NB4 (cell line): ENCODE data around the gene OXCT2.

Experiments
- CTCF ChIP-seq: IDR thresholded peaks from one replicate; pipeline ENCODE4 v1.5.1; 2012; ENCODE audit warnings: low read depth, low read length
- MYC ChIP-seq: IDR thresholded peaks from 2 replicates; pipeline ENCODE4 v1.6.1; 2011; ENCODE audit warnings: low read depth, low read length
- POLR2A ChIP-seq: IDR thresholded peaks from 2 replicates; pipeline ENCODE4 v1.6.1; 2011; ENCODE audit warnings: mild to moderate bottlenecking; ENCODE audit not compliant: insufficient read length; ENCODE audit errors: extremely low read depth

DNA sequence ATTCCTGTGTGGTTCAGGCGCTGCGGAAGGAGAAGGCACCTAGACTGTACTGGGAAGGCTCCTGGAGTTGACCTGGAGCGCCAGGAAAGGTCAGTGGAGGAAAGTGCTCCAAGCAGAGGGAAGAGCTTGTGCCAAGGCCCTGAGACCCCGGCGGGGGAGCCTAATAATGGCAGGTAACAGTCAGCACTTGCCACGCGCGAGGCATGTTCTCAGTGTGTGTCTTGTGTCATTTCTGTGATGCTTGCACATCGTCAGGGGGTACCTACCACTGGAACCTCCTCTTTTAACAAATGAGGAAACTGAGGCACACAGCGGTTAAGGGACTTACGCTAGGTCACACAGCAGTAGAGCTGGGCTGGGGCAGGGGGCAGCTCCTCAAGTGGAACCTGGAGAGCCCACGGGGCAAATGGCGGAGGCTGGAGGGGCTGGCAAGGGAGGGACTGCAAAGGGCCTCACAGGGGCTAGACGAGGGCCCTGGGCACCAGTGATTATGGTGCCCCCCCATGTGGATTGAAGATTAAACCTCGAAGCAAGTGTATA, 18.5 kb upstream of the OXCT2 start:
- no peak for TF ChIP-seq MYC
- TF ChIP-seq POLR2A: no peak
- no peak for TF ChIP-seq CTCF
